ENCODE data around the gene DLG1. TPM values are rescaled to one million over a fixed set of nuclear protein-coding genes. Genes with fewer than 3 reads are reported as not detected.

Gene DLG1
- total RNA-seq, 1 donor from 2014 or later, result 80.7 TPM

DNA sequence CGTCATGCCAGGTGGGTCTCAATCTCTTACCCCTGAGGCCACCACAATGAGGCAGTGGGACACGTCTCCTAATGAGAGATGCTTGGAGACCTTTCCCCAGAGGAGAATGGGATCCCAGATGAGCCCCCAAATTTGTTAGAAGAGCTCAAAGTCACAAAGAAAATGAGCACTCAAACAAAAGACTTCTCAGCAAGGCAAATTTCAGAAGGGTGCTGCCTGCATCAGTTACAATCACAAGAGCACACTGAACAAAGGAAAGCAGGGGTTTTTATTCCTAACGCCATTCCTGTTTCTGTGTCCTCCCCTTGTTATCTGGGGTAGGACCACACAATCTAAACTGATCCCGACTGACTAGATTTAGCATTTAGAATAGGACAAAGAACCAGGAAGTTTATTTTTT, 50.1 kb downstream of the DLG1 start:
- no peak for DNase-seq (ENCODE audit: low read depth)

DNA sequence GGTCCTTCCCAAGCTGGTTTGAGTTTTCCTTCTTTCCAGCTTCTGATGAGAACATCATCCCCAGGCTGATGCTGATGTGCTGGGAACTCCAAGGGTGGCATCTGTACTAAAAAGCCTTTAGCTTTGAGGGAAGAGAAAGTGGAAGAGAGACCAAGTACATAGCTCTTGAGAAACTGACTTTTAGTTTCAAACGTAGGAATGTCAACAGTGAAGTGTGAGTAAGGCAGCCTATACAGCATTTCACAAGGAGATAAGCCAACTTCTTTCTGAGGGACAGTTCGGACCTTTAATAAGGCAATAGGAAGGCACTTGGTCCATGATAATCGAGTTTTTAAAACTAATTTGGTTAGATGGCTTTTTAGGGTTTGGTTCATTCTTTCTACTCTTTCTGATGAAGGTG, 53.7 kb downstream of the DLG1 start:
- no peak for DNase-seq (ENCODE audit: low read depth)

DNA sequence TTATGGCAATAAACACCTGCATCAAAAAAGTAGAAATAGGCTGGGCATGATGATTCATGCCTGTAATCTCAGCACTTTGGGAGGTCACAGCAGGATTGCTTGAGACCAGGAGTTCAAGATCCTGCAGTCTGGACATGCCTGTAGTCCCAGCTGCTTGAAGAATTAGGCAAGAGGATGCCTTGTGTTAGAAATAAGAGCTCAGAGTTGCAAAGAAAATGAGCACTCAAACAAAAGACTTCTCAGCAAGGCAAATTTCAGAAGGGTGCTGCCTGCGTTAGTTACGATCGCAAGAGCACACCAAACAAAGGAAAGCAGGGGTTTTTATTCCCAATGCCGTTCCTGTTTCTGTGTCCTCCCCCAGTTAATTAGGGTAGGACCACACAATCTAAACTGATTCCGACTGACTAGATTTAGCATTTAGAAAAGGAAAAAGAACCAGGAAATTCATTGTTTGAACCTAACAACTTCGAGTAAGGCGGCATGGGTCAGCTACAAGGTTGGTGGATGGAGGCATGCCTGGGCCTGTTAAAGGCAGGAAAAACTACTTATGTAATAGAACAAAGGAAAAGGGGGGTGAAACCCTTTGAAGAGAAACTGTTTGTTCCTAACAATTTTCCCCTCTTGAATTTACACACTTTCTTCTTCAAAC, 55.5 kb downstream of the DLG1 start:
- no peak for DNase-seq (ENCODE audit: low read depth)

DNA sequence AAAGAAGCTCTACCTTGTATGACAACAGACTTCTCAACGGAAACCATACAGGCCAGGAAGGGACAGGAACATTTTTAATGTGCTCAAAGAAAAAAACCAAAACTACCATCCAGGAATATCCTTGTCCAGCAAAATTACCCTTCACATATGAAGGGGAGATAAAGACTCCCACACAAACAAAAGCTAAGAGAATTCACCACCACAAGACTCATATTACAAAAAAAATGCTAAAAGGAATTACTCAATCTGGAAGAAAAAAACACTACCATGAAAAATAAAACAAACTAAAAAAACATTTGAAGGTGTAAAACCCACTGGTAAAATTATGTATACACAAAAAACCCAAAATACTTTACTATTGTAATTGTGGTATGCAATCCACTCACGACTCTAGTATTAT, 57.2 kb downstream of the DLG1 start:
- no peak for DNase-seq (ENCODE audit: low read depth)

DNA sequence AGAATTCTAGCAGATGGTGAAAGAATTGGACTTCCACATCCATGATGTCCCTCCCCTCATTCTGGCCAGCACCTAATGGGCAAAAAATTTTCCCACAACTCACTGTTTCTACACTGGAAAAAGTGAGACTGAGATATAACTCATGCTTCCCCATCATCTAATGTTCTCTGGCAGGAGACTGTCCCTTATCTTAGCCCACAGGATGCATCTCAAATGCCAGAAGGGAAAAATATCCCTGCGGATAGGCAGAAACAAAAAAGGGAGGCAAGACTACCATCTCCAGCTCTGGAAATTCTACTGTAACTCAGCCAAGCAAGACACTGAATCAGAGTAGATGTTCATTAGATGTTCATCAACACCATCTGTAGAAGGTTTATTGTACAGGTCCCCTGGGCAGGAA, 58.6 kb downstream of the DLG1 start:
- DNase-seq (ENCODE audit: low read depth), result no peak

DNA sequence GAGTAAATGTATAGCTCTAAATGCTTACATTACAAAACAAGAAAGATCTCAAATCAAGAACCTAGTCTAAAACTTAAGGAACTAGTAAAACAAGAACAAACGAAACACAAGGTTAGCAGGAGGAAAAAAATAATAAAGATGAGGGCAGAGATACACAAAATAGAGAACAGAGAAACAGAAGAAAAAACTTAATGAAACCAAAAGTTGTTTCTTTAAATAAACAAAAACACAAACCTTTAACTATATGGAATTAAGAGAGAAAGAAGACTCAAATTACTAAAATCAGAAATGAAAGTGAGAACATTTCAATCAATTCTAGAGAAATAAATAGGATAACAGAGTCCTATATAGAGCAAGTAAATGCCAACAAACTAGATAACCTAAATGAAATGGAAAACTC, 59.6 kb downstream of the DLG1 start:
- no peak for DNase-seq (ENCODE audit: low read depth)

DNA sequence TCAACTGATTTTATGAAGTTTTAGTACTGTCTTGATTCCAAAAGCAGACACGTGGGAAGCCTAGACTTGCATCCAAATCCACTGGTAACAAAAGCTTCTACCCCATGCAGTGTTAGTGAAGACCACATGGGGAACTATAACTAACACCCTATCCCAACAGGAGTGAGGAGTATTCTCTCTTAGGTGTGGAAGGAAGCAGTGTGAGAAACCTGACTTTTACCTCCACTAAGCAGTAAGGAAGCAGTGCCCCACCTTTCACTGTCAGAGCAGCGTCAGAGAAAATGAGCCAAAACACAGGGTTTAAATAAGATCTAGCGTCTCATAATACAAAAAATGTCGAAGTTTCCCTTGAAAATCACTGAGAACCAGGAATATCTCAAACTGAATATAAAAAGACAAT, 60.5 kb downstream of the DLG1 start:
- no peak for DNase-seq (ENCODE audit: low read depth)

DNA sequence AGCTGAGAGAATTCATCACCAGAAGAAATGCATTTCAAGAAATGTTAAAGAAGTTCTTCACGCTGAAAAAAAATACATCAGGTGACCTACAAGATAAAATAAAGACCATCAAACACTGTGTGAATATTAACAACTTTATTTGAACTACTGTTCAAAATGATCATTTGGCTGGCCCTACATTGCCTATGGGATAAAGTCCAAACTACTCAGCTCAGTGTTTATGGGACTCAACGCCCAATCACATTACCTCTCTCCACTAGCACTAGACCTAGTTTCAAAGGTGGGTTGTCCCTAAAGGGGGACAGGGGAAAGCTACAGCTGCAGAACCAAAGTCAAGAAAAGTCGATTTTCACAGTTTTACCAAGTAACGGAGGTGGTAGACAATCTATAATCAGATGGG, 62.0 kb downstream of the DLG1 start:
- DNase-seq (ENCODE audit: low read depth), result no peak

DNA sequence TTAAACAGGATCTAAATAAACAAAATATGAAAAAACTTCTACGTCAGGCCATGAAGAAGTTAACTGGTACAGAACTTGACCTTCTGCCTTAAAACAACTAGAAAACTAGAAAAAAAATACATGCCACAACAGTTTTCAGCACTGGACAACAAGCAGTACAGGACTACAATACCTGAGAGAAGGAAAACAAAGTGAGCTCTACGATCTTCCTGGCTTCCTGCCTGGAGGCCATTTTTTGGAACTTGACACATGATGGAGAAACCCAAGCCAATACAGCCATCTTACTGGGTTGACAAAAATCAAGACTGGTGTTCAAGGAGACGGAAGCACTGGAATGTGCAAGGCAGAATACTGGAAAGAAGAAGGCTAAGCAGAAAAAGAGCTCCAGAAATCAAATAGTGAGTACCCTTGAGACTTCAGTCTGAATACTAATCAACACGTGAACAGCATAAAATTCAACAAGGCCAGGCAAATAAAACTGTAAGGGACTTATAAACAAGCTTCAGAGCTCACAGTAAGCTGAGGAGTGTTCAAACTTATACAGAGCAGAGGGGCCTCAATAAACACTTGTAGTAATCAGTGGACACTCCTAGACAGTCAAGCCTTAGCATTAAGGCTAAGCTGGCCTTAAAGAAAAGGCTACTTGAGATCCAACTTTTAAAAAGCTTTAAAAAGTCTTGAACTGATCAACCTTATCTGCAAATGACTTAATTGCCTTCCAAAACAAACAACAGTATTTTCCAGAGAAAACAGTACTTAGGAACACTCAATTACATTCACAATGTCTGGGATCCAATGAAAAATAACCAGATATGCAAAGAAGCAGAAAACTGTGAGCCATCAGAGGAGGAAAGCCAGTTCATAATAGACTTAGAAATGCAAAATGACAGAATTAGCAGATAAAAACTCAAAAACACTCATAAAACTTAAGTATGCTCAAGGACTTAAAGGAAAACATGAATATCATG, 63.2 kb downstream of the DLG1 start:
- no peak for DNase-seq (ENCODE audit: low read depth)

DNA sequence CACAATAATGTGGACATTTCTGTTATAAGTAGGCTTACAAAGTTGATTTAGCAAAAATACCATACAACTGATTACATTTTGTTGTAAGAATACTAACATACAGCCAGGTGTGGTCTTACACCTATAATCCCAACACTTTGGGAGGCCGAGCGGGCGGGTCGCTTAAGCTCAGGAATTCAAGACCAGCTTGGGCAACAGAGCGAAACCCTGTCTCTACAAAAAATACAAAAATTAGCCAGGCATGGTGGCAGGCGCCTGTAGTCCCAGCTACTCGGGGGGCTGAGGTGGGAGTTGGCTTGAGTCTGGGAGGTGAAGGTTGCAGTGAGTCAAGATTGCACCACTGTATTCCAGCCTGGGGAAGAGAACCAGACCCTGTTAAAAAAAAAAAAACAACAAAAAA, 67.1 kb downstream of the DLG1 start:
- no peak for DNase-seq (ENCODE audit: low read depth)

DNA sequence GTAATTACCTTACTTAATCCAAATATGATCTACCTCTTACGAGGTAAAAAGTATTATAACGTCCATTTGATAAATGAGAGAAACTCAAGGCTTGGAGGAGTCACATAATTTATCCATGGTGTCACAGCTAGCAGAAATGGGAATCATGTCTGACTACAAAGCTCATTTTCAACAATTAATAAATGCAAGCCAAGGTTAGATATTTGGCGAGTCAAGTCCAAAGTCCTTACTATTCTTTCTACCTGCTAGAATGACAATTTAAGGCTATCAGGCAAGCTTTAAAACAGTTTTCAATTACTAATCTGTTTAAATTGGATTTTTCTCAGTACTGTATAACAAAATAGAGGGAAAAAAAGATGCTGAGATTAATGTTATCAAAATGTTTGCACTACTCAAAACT, 68.6 kb downstream of the DLG1 start:
- DNase-seq (ENCODE audit: low read depth), result no peak

DNA sequence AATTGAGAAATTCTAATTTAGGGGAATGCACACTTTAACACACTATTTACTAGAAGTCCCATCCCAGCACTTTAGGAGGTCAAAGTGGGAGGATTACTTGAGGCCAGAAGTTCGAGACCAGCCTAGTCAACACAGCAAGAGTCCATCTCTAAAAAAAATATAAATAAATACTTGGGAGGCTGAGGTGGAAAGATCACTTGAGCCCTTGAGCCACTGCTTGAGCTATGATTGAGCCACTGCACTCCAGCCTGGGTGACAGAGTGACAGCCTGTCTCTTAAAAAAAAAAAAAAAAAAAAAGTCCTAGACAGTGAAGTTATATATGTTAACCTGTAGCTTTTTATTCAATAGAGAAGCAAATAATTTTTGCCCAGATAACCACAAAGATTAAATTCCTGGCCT, 69.2 kb downstream of the DLG1 start:
- DNase-seq (ENCODE audit: low read depth), result no peak

DNA sequence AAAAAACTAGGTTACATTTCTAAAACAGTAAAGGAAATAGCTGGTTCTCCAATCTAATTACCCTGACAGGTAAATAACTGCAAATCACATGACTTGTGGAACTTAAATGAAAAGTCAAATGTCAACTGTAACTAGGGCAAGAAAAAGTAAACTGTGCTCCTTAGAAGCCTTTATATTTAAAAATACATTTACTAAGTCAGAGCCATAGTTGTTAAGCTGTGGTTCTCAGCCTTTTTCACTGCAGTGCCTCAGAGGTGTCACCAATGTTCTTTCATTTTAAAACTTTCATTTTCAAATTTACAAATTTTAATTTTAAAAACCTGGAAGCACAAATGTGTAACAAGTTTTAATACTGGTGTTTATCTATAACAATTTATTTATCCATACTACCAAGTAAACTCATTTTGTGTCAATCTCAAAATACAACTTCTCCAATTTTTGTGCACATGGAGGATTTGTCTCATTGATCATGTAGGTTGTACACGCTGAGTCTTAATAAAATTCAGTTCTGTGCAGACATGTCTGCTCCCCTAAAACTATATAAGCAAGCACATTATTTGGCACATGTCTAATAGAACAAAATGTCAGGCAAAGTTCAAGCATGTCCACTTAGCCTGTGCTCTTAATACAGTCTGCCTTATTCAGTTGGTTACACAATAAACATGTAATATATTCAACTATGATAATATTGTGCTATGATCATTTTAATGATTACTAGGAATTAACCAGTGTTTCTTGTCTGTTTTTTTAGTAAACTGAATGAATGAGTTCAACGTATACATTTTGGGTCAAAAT, 70.4 kb downstream of the DLG1 start:
- no peak for DNase-seq (ENCODE audit: low read depth)

DNA sequence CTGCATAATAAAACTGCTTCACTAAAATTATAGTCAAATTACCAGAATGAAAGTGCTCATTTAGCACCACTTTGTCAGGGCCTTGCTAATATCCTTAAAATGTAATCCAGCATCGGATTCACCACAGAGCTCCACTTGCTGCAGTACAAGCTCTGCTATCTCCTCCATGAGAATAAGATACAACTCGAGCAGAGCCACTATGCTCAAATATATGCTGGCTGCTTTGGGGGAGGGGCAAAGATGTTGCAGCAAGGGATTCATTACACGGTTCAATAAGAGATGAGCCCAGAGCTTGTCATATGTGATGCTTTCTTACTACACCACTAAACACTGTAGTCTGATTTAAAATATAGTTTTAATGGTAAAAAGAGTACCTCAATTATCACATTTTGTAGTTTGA, 72.2 kb downstream of the DLG1 start:
- no peak for DNase-seq (ENCODE audit: low read depth)

DNA sequence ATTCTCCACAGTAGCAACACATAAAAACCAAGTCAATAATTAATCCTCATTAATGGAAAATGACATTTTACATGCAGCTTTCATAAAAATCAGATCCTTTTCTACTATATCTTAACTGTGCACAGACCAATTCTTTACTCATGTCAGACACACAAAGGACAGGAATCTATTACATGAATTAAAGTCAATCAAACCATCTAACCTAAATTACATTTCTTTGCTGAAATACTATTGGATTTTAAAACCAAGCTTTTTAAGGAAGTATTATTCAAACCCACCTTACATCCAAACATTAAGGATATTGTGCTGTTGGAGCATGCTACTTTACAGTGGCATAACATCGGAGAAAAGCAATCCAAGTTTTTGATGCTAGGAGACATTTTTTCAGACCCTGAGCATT, 72.8 kb downstream of the DLG1 start:
- DNase-seq (ENCODE audit: low read depth), result no peak

DNA sequence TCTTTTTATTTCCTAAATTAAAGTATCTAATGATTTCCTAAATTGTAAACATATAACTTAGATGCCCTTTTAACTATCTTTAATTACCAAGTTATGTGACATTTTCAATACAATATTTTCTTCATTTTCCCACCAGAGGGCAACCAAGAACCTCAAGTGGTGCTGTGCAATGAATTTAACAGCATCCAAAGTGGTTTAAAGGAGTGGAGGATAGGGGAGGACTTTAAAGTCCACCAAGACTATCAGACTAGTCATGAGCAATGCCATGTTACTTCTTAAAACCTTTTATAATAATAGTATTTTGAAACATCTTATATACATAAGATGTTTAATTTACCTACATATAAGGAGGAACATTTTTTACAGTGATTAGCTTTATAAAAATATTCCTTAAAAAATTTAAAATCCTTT, 74.4 kb downstream of the DLG1 start:
- DNase-seq (ENCODE audit: low read depth), result peak; percentile 69

DNA sequence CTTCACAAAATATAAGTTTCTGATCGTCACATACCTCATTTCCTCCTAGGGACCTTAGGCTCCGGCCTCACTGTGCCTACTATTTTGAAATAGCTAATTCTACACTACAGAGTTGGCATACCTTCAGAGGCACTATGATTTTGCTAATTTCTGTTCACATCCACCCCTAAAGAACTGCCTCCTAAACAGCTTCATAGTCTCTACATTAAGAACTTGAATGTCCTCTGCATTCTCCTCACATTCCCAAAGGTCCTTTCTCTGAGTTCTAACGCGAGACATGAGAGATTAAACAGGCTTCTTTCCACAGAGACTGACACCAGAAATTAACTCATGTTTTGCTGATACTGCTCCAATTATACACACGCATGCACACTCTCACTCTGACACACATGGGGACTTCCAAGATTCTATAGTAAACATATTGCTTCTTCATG, 75.5 kb downstream of the DLG1 start:
- DNase-seq (ENCODE audit: low read depth), result no peak

DNA sequence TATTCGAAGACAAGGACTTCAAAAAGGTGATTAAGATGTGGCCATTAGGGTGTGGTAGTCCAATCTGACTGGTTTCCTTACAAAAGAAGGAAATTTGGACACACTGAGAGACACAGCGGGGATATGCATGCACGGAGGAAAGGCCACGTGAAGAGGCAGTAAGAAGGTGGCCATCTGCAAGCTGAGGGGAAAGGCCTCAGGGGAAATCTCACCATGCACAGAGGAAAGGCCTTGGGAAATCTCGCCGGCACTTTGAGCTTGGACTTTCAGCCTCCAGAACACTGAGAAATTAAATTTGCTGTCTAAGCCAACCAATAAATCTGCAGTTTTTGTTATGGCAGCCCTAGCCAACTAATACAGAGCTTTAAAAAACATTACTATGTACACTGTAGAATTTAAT, 78.8 kb downstream of the DLG1 start:
- no peak for DNase-seq (ENCODE audit: low read depth)

DNA sequence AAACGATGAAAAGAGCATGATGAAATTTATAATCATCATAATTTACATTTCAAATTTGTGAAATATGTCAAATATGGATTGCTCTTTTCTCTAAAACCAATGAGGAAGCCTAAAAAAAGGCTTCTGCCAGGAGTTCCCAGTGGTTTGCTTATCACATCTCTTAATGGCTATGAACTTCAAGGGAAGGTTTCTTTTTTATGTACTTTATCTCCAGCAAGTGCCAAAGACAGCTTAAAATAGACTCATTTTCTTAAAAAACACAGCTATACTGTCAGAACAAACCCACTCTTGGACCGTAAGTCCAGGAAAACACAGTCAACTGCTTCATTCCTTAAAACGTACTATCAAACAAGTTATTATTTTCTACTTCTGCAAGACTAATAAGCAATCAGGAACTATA, 80.2 kb downstream of the DLG1 start:
- no peak for DNase-seq (ENCODE audit: low read depth)

DNA sequence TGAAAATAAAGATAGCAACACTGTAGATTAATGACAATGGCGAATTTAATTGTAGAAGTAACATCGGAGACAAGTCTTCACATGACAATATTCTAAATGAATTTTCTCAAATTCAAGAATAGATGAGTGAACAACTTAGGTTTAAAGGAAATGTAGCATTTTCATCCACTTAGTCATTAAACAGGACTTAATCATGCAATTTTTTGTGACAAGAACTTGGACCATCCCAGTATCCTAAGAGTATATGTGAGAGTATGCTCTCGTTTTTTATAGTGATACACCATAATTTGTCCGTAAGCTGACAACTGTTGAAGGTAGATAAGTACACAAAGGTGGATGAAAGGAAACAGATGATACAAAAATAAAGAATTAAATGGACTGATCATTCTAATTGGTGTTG, 81.5 kb downstream of the DLG1 start:
- DNase-seq (ENCODE audit: low read depth), result no peak

DNA sequence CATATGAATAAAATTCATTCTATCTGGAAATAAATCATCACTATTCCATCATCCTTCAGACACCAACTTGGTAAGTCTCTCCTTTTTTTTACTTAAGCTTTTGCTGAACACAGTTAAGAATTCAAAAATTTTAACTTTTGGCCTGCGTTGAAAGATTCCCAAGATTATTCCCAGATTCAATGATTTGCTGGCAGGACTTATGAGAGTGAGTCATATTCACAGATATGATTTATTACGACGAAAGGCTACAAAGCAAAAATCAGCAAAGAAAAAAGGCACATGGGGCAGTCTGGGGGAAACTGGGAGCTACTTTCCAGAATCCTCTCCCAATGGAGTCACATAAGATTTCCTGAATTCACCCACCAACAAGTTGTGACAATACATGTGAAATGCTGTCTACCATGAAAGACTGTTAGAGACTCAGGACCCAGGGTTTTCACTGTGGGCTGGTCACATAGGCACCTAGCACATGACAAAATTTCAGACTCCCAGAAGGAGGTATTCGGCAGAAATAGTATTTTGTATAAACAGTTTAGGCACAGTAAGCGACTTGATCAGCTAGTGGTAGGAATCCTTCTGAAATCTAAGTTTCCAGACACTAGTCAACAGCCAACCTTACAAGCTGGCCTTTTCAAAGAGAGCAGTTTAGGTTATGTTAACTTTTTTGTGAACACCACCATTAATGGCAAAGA, 82.1 kb downstream of the DLG1 start:
- peak; percentile 68 for DNase-seq (ENCODE audit: low read depth)
